ENCODE data around the gene GEMIN8.

- TF ChIP-seq, protein P1, sequence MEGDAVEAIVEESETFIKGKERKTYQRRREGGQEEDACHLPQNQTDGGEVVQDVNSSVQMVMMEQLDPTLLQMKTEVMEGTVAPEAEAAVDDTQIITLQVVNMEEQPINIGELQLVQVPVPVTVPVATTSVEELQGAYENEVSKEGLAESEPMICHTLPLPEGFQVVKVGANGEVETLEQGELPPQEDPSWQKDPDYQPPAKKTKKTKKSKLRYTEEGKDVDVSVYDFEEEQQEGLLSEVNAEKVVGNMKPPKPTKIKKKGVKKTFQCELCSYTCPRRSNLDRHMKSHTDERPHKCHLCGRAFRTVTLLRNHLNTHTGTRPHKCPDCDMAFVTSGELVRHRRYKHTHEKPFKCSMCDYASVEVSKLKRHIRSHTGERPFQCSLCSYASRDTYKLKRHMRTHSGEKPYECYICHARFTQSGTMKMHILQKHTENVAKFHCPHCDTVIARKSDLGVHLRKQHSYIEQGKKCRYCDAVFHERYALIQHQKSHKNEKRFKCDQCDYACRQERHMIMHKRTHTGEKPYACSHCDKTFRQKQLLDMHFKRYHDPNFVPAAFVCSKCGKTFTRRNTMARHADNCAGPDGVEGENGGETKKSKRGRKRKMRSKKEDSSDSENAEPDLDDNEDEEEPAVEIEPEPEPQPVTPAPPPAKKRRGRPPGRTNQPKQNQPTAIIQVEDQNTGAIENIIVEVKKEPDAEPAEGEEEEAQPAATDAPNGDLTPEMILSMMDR (tag by site-specific recombination; IDR thresholded peaks at IDR 0.05), result no peak
- TF ChIP-seq HOXD13 (CRISPR knock-in tag; IDR thresholded peaks at IDR 0.05; ENCODE audit: borderline replicate concordance) (no peak), YY1 (tag by site-specific recombination; IDR thresholded peaks at IDR 0.05) (no peak), ZNF585B (tag by site-specific recombination; IDR thresholded peaks at IDR 0.05) (no peak), ZBTB17 (tag by site-specific recombination; IDR thresholded peaks at IDR 0.05) (no peak), ZBTB8A (tag by site-specific recombination; IDR thresholded peaks at IDR 0.05) (no peak), ZNF513 (tag by site-specific recombination; IDR thresholded peaks at IDR 0.05) (no peak), GLIS1 (tag by site-specific recombination; IDR thresholded peaks at IDR 0.05) (no peak), FEZF1 (tag by site-specific recombination; IDR thresholded peaks at IDR 0.05) (no peak), ZNF354C (tag by site-specific recombination; IDR thresholded peaks at IDR 0.05; ENCODE audit: borderline replicate concordance, low read depth) (no peak)
- TF ChIP-seq, protein P2, sequence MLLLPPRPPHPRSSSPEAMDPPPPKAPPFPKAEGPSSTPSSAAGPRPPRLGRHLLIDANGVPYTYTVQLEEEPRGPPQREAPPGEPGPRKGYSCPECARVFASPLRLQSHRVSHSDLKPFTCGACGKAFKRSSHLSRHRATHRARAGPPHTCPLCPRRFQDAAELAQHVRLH (tag by site-specific recombination; IDR thresholded peaks at IDR 0.05), result no peak
These were observed 26.7 kb downstream of the GEMIN8 start for GRCh38 chrX:14003028-14003427.
